RKO (cell line): Measurements from ENCODE around the gene RASD2.
"Not testable (repeated sequence)": the region's sequence is repeated elsewhere in the genome, so short reads cannot be mapped to it uniquely, and the experiment has no call there.

Source experiments
- DNase-seq: peaks from one replicate; pipeline ENCODE4 v3.0.0-alpha.2; 2016; ENCODE audit warnings: low spot score

Gene RASD2

GRCh38 chr22:35540595-35541253, at the start of gene RASD2:
RASD2 (plus strand) TSS chr22:35540831; CDS start chr22:35546810, 5,979 bp downstream.
- peak; percentile 32 for DNase-seq

GRCh38 chr22:35491061-35491907, 49.3 kb upstream of the RASD2 start:
- not testable (repeated sequence) for DNase-seq

- DNase-seq: no peak
Observed at GRCh38 chr22:35491908-35492380, 48.7 kb upstream of the RASD2 start.

- no peak for DNase-seq
Observed at GRCh38 chr22:35493074-35493473, 47.6 kb upstream of the RASD2 start.

DNA sequence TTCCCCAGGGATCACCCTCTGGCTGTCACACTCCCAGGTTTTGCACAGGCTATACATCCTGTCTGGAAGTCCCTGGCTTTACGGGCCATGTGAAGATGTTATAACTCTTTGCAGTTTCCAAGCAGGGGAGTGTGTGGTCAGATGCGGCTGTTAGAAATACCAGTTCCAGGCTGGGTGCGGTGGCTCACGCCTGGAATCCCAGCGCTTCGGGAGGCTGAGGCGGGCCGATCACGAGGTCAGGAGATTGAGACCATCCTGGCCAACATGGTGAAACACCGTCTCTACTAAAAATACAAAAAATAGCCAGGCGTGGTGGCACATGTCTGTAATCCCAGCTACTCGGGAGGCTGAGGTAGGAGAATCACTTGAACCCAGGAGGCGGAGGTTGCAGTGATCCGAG, 44.9 kb upstream of the RASD2 start:
- not testable (repeated sequence) for DNase-seq

DNA sequence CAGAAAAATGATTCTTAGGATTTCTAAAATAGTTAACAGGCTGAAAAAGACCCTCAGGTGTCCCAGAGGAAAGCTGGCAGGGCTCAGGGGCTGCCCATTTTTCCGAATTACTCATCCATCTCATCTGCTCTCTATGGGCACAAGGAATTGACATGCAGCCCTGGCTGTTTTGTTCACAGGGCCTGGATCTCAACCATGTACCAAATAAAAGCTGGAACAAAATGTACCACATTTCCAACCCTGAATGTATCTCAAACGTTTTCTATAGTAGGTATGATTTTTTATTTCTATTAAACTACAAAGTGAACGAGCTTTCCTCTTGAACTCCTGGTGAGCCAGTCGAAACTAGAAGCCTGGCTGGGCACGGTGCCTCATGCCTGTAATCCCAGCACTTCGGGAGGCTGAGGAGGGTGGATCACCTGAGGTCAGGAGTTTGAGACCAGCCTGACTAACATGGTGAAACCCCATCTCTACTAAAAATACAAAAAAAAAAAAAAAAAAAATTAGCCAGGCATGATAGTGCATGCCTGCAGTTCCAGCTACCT, 43.8 kb upstream of the RASD2 start:
- DNase-seq: no peak

- DNase-seq: no peak
Observed at GRCh38 chr22:35498026-35498800, 42.4 kb upstream of the RASD2 start.

- DNase-seq: no peak
Observed at GRCh38 chr22:35502836-35503235, 37.8 kb upstream of the RASD2 start.

- DNase-seq: no peak
Observed at GRCh38 chr22:35505399-35506258, 35.0 kb upstream of the RASD2 start.

DNA sequence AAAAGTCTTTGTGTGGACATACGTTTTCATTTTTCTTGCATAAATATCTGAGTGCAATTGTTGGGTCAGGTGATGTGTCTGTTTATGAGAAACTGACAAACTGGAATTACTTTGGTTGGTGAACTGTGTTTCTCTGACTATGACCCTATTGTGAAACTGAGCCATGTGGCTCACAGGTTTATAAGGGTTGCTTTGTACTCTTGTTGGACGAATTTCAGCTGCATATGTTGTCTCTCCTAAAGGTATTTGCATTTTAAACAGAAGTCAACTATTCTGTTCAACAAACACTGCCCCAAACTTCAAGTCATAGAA, 34.4 kb upstream of the RASD2 start:
- DNase-seq: no peak

- DNase-seq: not testable (repeated sequence)
Observed at GRCh38 chr22:35507851-35508250, 32.8 kb upstream of the RASD2 start.

DNA sequence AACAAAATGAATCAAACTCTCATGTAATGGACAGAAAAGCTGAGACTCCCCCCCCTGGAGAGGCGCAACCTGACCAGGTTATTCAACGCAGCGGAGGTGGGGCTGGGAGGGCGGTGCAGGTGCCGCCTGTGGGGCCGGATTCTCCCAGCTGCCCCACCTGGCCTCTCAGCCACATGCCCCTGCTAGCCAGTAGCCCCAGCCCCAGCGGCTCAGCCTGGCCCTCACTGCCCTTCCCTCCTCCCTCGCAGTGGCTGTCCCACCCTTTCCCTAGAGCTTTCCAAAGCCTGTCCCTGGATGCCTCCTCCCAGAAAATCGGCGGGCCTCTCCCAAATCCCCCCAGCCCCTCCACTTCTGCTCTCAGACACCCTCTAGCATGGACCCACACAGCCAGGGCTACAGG, 31.2 kb upstream of the RASD2 start:
- no peak for DNase-seq

GRCh38 chr22:35509960-35510359, 30.7 kb upstream of the RASD2 start:
- DNase-seq: no peak

GRCh38 chr22:35510481-35510934, 30.1 kb upstream of the RASD2 start:
- no peak for DNase-seq

GRCh38 chr22:35510951-35511350, 29.7 kb upstream of the RASD2 start:
- DNase-seq: no peak

- no peak for DNase-seq
Observed at GRCh38 chr22:35514366-35514765, 26.3 kb upstream of the RASD2 start.

- not testable (repeated sequence) for DNase-seq
Observed at GRCh38 chr22:35515952-35516351, 24.7 kb upstream of the RASD2 start.

- no peak for DNase-seq
Observed at GRCh38 chr22:35516723-35517122, 23.9 kb upstream of the RASD2 start.

- no peak for DNase-seq
Observed at GRCh38 chr22:35517207-35517606, 23.4 kb upstream of the RASD2 start.

DNA sequence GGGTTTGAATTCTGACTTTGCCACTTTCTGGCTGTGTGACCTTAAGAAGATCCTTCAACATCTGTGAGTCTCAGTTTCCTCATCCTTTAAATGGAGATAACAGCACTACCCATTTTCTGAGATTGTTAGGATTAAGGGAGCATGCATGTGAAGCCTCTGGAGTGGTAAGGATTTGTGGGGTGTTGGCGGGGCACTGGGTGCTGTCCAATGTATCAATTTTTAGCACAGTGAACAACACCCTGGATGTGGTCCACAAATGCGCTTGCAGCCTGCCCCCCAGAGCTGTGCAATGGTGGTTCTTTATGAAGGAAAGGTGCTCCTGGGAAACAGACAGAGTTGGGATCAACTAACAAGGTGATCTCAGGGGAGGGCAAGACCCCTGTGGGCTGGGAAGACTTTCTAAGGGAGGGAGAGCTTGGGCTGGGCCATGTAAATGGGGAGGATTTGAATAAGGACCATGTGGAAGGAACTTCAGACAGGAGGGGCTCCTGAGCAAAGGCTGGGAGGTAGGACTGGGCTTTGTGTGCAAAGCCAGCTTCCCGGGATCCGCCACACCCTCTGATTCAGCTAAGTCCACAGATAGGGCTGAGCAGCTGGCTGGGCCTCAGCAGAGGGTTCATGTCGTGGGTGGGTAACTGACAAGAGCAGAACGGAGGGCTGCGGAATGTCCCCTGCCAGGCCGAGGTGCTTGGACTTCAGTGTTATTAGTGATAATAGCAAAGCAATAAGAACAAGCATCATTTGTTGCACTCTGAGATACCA, 22.7 kb upstream of the RASD2 start:
- DNase-seq: no peak

DNA sequence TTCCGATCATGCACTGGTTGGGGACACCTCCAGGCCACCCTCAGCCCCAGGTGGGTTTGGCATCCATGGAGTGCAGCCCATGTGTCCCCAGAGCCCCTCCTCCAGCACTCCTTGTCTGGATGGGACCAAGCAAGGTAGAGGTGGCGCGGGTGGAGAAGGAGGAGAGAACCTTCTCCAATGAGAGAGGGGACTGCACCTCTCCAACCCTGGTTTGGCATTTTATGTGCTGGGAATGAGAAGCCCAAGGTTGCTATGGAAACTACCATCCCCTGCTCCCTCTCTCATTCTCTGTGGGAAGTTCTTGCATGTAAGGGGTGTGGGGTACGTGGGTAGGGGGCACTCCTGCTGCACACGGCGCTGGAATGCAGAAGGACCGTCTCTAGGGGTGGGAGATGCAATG, 21.8 kb upstream of the RASD2 start:
- DNase-seq: no peak
